Testis (tissue), 3 donors: Measurements from ENCODE around the gene COLQ. TPM values are rescaled to one million over a fixed set of nuclear protein-coding genes. Genes with fewer than 3 reads are reported as not detected.

ENCODE experiments used
- DNase-seq: peaks from one replicate; pipeline ENCODE4 v3.0.0-alpha.2; 2019
- H3K27ac ChIP-seq, 2 donors: fragments of 200-600 bp; sonication (generic); one replicate each; pipeline ENCODE4 v1.5.1; 2019
- H3K27me3 ChIP-seq: fragments of 200-600 bp; sonication (generic); one replicate; pipeline ENCODE4 v1.5.1; 2019
- H3K36me3 ChIP-seq: fragments of 200-600 bp; sonication (generic); one replicate; pipeline ENCODE4 v1.5.1; 2017; ENCODE audit warnings: low read depth; ENCODE audit errors: missing control alignments
- H3K4me1 ChIP-seq: fragments of 200-600 bp; sonication (generic); one replicate; pipeline ENCODE4 v1.5.1; 2019
- H3K4me3 ChIP-seq, 2 donors: fragments of 200-600 bp; sonication (generic); one replicate each; pipeline ENCODE4 v1.5.1; 2017 to 2019
- H3K9me3 ChIP-seq: fragments of 200-600 bp; sonication (generic); one replicate; pipeline ENCODE4 v1.5.1; 2017
- CTCF ChIP-seq, 3 experiments: fragments of 450-650 bp in 2 of 3; fragments of 200-600 bp in 1 of 3; sonication (generic) in 1 of 3; IDR thresholded peaks; one replicate each; pipeline ENCODE4 v1.5.1; 2016 to 2019; ENCODE audit warnings: antibody characterized with exemption in 3 of 3, mild to moderate bottlenecking in 2 of 3, moderate library complexity in 1 of 3
- POLR2A ChIP-seq: fragments of 450-650 bp; IDR thresholded peaks from one replicate; pipeline ENCODE4 v1.6.1; 2017; ENCODE audit warnings: antibody characterized with exemption, mild to moderate bottlenecking, moderate library complexity
- WGBS, 2 donors: methylation state at CpG; one replicate each; pipeline ENCODE4 v1.1.5; 2018; 5-methylcytosine and 5-hydroxymethylcytosine counted together
- intact Hi-C: fragments of 100-400 bp; cut with DNase I; formaldehyde crosslinking; loops from one replicate; pipeline ENCODE4 v1.15.1; 2023; ENCODE audit warnings: low total_unique reads
- polyA plus RNA-seq: library from polyadenylated mRNA; stranded (reverse); fragments of 350-450 nt; fragmentation: Illumina TruSeq; extraction: RNeasy Lipid Tissue Mini Kit (QIAGEN cat#74804); gene quantifications from one replicate; pipeline ENCODE4 v1.2.3, GENCODE V29; 2014; ENCODE audit warnings: low read depth, low replicate concordance; ENCODE audit not compliant: insufficient read depth
- total RNA-seq, 2 donors: library from RNA; depleted of rRNA; stranded (reverse); fragments of >200 nt; gene quantifications; one replicate each; pipeline ENCODE4 v1.2.3, GENCODE V29; 2016

Gene COLQ
- total and polyA plus RNA-seq, 3 donors from 2014 or later: 5.4 to 7.6 (median 6.7) TPM

GRCh38 chr3:15430624-15431023 is 90.9 kb downstream of the COLQ start:
- Histone ChIP-seq H3K27me3 (no peaks in the 10 kb centered on the region), H3K4me3 (no peak overlapping the region), H3K36me3 (no peaks in the 10 kb centered on the region), H3K27ac (no peak overlapping the region), H3K4me1 (peaks cover 18% of the 10 kb centered on the region), H3K9me3 (no peaks in the 10 kb centered on the region)
- intact Hi-C loops: no loop called here
- no peak for DNase-seq
- WGBS, 2 donors: 81 to 100% methylated on average over 1 of the region's 1 CpG
- TF ChIP-seq POLR2A (no peak), CTCF (IDR thresholded peaks at IDR 0.05) (no peak)

- WGBS, 2 donors: 61 to 70% methylated on average over 6 of the region's 6 CpGs
- no peaks in the 10 kb centered on the region for H3K9me3 ChIP-seq
- TF ChIP-seq CTCF (IDR thresholded peaks at IDR 0.05) (no peak), POLR2A (no peak)
- peaks cover 18% of the 10 kb centered on the region for H3K4me1 ChIP-seq
- H3K4me3 ChIP-seq: peak overlapping the region in 1 of 2 donors; percentile 96
- H3K27ac ChIP-seq: no peak overlapping the region
- intact Hi-C loops: no loop called here
- no peaks in the 10 kb centered on the region for H3K27me3 ChIP-seq
- H3K36me3 ChIP-seq: no peaks in the 10 kb centered on the region
- DNase-seq: no peak
Observed at GRCh38 chr3:15429080-15429479, 92.4 kb downstream of the COLQ start.

DNA sequence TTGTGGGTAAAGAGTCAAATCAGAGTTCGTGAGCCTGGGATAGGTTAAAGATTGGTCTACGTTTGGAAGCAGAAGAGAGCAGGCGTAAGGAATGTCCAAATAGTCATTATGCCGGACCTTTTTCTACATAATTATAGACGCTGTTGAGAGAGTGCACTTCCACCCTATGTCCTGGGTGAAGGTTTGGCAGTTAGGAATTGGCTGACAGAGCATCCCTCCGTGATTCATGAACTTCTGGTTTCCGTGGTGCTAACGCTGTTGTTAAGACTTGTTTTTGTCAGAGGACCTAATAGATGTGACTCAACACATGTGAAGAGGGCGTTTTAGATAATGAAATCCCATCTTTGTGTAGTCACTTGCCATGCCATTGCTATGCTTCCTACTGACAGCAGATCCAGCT is 93.0 kb downstream of the COLQ start:
- Histone ChIP-seq H3K9me3 (no peaks in the 10 kb centered on the region), H3K4me3 (peak overlapping the region; percentile 96 to 98), H3K4me1 (peaks cover 18% of the 10 kb centered on the region), H3K36me3 (no peaks in the 10 kb centered on the region), H3K27me3 (no peaks in the 10 kb centered on the region), H3K27ac (no peak overlapping the region)
- intact Hi-C loops: no loop called here
- WGBS, 2 donors: 6 to 8% methylated on average over 9 of the region's 9 CpGs
- no peak for DNase-seq
- TF ChIP-seq CTCF (IDR thresholded peaks at IDR 0.05) (no peak), POLR2A (no peak)

DNA sequence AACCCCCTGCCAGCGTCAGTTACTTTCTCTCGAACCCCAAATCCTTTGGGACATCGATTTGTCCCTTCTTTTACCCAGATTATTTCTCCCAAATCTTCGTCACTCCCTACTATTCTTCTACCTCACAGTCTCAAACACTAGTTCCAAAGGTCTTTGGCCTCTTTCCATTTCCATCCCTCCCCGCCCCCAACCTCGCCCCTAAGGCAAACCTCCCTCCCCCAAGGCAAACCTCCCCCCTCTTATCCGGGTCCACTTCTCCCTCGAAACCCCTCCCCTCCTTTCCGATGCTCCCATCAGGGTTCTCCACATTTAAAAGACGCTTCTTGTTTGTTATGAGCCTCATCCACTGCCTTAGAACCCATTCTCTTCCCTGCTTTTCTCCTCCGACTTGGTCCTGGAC is 93.5 kb downstream of the COLQ start:
- Histone ChIP-seq H3K27ac (peak overlapping the region; percentile 69 to 75), H3K27me3 (no peaks in the 10 kb centered on the region), H3K4me3 (peak overlapping the region; percentile 96 to 98), H3K9me3 (no peaks in the 10 kb centered on the region), H3K36me3 (no peaks in the 10 kb centered on the region), H3K4me1 (peaks cover 18% of the 10 kb centered on the region)
- 0 to 1% methylated on average over 11 of the region's 11 CpGs for WGBS, 2 donors
- intact Hi-C loops: no loop called here
- TF ChIP-seq POLR2A (no peak), CTCF (IDR thresholded peaks at IDR 0.05) (no peak)
- no peak for DNase-seq

DNA sequence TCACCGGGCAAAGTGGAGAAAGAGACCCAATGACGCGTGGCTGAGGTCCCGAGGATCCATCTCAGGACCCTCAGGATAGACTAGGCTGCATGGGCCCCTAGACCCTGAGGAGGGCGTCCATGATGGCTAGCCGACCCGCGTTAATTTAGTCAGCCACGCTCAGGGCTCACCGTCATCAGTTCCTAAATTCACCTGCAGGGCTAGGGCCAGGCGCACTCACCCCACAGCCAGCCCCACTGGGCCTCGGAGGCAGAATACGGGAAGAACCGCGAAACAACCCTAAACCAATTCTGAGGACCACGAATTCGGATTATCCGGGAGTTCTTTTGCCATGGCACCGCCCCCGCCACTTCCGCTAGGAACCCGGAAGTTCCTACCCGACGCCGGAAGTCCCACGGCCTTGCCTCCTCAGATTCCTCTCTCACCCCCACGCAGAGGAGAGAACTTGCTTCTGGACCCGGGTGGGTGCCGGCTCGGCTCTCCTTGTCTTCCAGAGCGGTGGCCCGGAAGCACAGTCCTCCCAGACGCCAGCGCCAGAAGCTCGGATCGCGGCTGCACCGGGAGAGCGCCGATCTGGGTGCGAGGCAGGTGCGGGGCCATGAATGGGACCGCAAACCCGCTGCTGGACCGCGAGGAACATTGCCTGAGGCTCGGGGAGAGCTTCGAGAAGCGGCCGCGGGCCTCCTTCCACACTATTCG is 94.2 kb downstream of the COLQ start, which contains the start of the genes EAF1 and METTL6:
TSS of gene EAF1 (plus strand) at position 417 of the 699 bp plus-strand sequence. CDS start at position 599, 182 bp downstream.
TSS of gene METTL6 (minus strand) at position 363 of the 699 bp plus-strand sequence. CDS start 1,033 bp downstream, outside the sequence.
- H3K27me3 ChIP-seq: no peaks in the 10 kb centered on the region
- H3K27ac ChIP-seq: peak within 1 kb of the TSS; percentile 69 to 75
- no peak for TF ChIP-seq CTCF (IDR thresholded peaks at IDR 0.05)
- no peak for TF ChIP-seq POLR2A
- H3K4me3 ChIP-seq: peak within 1 kb of the TSS; percentile 96 to 98
- H3K4me1 ChIP-seq: peaks cover 18% of the 10 kb centered on the region
- peak; percentile 92 for DNase-seq
- H3K9me3 ChIP-seq: no peaks in the 10 kb centered on the region
- intact Hi-C loops: no loop called here
- H3K36me3 ChIP-seq: no peaks in the 10 kb centered on the region
- WGBS, 2 donors: 0 to 1% methylated on average over 36 to 52 of the region's 52 CpGs
